Fibroblast of lung (primary cell): ENCODE measurements around the gene MEI1. TPM values are rescaled to one million over a fixed set of nuclear protein-coding genes. Genes with fewer than 3 reads are reported as not detected.

Experiments used
- DNase-seq, 2 donors: peaks; one replicate each; pipeline versions ENCODE4 v3.0.0 to v3.0.0-alpha.2; 2010; ENCODE audit warnings: low read depth in 2 of 2
- H2AFZ ChIP-seq: 2 replicates; pipeline ENCODE4 v1.5.1; 2012; ENCODE audit warnings: low read length, control low read depth, inconsistent platforms
- H3K27ac ChIP-seq: 2 replicates; pipeline ENCODE4 v1.5.1; 2011; ENCODE audit warnings: low read length, control low read depth; ENCODE audit not compliant: insufficient read depth
- H3K27me3 ChIP-seq: 2 replicates; pipeline ENCODE4 v1.5.1; 2011; ENCODE audit warnings: mild to moderate bottlenecking, low read length; ENCODE audit not compliant: control insufficient read depth, insufficient read depth
- H3K36me3 ChIP-seq: 2 replicates; pipeline ENCODE4 v1.5.1; 2011; ENCODE audit warnings: low read length; ENCODE audit not compliant: control insufficient read depth, insufficient read depth
- H3K4me1 ChIP-seq: 2 replicates; pipeline ENCODE4 v1.5.1; 2011; ENCODE audit warnings: low read length; ENCODE audit not compliant: control insufficient read depth, insufficient read depth; ENCODE audit errors: extremely low read depth
- H3K4me2 ChIP-seq: 2 replicates; pipeline ENCODE4 v1.5.1; 2011; ENCODE audit warnings: low read length, control low read depth; ENCODE audit not compliant: insufficient read depth; ENCODE audit errors: extremely low read depth
- H3K4me3 ChIP-seq, 4 experiments: fragments of 200-600 bp in 1 of 4; sonication (generic) in 1 of 4; replicated peaks in 1 of 4; 2 replicates each; pipeline ENCODE4 v1.5.1; 2011 to 2016; ENCODE audit warnings: low read length in 4 of 4, low read depth in 3 of 4, mild to moderate bottlenecking in 3 of 4, control low read depth in 2 of 4, inconsistent platforms in 1 of 4, mixed read lengths in 1 of 4; ENCODE audit not compliant: insufficient read depth in 1 of 4; ENCODE audit errors: control extremely low read depth in 1 of 4
- H3K79me2 ChIP-seq: 2 replicates; pipeline ENCODE4 v1.5.1; 2012; ENCODE audit warnings: mild to moderate bottlenecking, low read length, inconsistent platforms; ENCODE audit not compliant: control insufficient read depth, insufficient read depth
- H3K9ac ChIP-seq: 2 replicates; pipeline ENCODE4 v1.5.1; 2011; ENCODE audit warnings: mild to moderate bottlenecking, low read length, control low read depth; ENCODE audit not compliant: insufficient read depth
- H3K9me3 ChIP-seq: 2 replicates; pipeline ENCODE4 v1.5.1; 2012; ENCODE audit warnings: low read depth, low read length; ENCODE audit not compliant: control insufficient read depth, insufficient read depth
- H4K20me1 ChIP-seq: 2 replicates; pipeline ENCODE4 v1.5.1; 2011; ENCODE audit warnings: low read length; ENCODE audit not compliant: control insufficient read depth, insufficient read depth; ENCODE audit errors: extremely low read depth
- CTCF ChIP-seq, 2 donors: IDR thresholded peaks in 1 of 2; conservative IDR thresholded peaks in 1 of 2; 1 replicate in 1 of 2; 2 replicates in 1 of 2; pipeline ENCODE4 v1.5.1; 2011 to 2012; ENCODE audit warnings: low read length in 2 of 2, control low read depth in 1 of 2, inconsistent platforms in 1 of 2, low read depth in 1 of 2, mild to moderate bottlenecking in 1 of 2
- EZH2 ChIP-seq: IDR thresholded peaks from 2 replicates; pipeline ENCODE4 v1.5.1; 2012; ENCODE audit warnings: low read length, control low read depth, mild to moderate bottlenecking; ENCODE audit errors: missing control alignments
- polyA plus RNA-seq, 2 donors: library from polyadenylated mRNA; depleted of rRNA in 1 of 2; stranded (reverse) in 1 of 2; unstranded in 1 of 2; fragments of >200 nt; gene quantifications; 2 replicates each; pipeline ENCODE4 v1.2.1, GENCODE V29; 2011 to 2012; ENCODE audit warnings: missing spikeins in 1 of 2
- total RNA-seq: library from RNA; depleted of rRNA; stranded (reverse); fragments of >200 nt; gene quantifications from 2 replicates; pipeline ENCODE4 v1.2.1, GENCODE V29; 2014

MEI1 gene
- total and polyA plus RNA-seq, 2 donors (not counting 1 experiment from before 2014, with no cell fraction given): 0.33 to 4.3 TPM

DNA sequence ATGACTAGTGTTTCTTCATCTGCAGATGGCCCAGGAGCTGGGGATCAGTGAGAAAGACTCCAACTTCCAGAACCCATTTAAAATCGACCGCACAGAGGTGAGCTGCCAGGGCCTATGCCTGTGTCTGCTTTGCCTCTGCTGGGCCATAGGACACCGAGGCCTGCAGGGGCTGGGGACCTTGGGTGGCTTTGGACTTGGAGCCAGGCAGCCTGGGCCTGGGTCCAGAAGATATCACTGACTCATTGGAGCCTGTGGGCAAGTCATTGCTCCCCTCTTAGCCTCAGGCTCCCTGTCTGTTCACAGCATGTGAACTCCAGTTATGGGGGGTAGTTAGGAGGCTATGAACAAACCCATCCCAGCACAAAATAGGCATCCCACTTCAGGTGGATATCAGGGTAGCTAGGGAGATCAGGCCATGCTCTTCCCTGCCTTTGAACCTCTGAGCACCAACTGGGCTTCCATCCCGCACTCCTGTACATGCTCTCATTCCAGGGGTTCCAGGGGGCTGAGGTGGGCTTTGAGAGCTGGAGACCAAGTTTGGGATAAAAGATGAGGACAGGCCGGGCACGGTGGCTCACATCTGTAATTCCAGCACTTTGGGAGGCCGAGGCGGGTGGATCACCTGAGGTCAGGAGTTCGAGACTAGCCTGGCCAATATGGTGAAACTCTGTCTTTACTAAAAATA is 114.6 kb downstream of the MEI1 start:
- H3K27me3 ChIP-seq: no peaks in the 10 kb centered on the region
- no peaks in the 10 kb centered on the region for H3K9me3 ChIP-seq

DNA sequence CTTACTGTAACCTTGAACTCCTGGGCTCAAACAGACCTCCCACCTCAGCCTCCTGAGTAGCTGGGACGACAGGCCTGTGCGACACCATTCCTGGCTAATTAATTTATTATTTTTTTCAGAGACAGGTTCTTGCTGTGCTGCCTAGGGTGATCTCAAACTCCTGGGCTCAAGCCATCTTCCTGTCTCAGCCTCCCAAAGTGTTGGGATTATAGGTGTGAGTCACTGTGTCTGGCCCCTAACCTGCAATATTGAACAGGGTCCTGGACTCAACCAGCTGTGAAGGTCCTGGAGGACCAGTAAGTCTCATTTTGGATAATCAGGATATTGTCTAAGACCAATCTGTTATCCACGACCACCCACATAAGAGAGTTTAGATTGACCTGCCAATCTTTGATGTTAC is 116.4 kb downstream of the MEI1 start:
- no peaks in the 10 kb centered on the region for H4K20me1 ChIP-seq

More for the DNA sequence above, 114.6 kb downstream of the MEI1 start:
- DNase-seq: no peak
- Histone ChIP-seq H3K4me2 (no peak overlapping the region), H2AFZ (no peak overlapping the region), H4K20me1 (no peaks in the 10 kb centered on the region), H3K4me3 (no peak overlapping the region), H3K9ac (no peak overlapping the region), H3K4me1 (no peaks in the 10 kb centered on the region), H3K79me2 (no peaks in the 10 kb centered on the region), H3K36me3 (peaks cover 2% of the 10 kb centered on the region), H3K27ac (no peak overlapping the region)
- no peak for TF ChIP-seq EZH2
- no peak for TF ChIP-seq CTCF (conservative IDR thresholded peaks at IDR 0.05 in 1 of 2, IDR thresholded peaks at IDR 0.05 in 1 of 2; ENCODE audit: low read depth in 1 of 2, low read length in 2 of 2)

GRCh38 chr22:41816241-41816640 is 116.9 kb downstream of the MEI1 start:
- Histone ChIP-seq H3K4me3 (no peak overlapping the region), H4K20me1 (no peaks in the 10 kb centered on the region), H3K27me3 (no peaks in the 10 kb centered on the region), H3K36me3 (peaks cover 2% of the 10 kb centered on the region), H3K27ac (no peak overlapping the region), H3K4me2 (no peak overlapping the region), H3K4me1 (no peaks in the 10 kb centered on the region), H3K79me2 (no peaks in the 10 kb centered on the region), H3K9ac (no peak overlapping the region), H2AFZ (no peak overlapping the region), H3K9me3 (no peaks in the 10 kb centered on the region)
- no peak for TF ChIP-seq EZH2
- TF ChIP-seq CTCF (conservative IDR thresholded peaks at IDR 0.05 in 1 of 2, IDR thresholded peaks at IDR 0.05 in 1 of 2; ENCODE audit: low read depth in 1 of 2, low read length in 2 of 2): no peak
- DNase-seq: no peak

More for the DNA sequence above, 116.4 kb downstream of the MEI1 start:
- H2AFZ ChIP-seq: no peak overlapping the region
- H3K27me3 ChIP-seq: no peaks in the 10 kb centered on the region
- no peak overlapping the region for H3K27ac ChIP-seq
- DNase-seq: no peak
- H3K4me1 ChIP-seq: no peaks in the 10 kb centered on the region
- no peak for TF ChIP-seq EZH2
- TF ChIP-seq CTCF (conservative IDR thresholded peaks at IDR 0.05 in 1 of 2, IDR thresholded peaks at IDR 0.05 in 1 of 2; ENCODE audit: low read depth in 1 of 2, low read length in 2 of 2): no peak
- no peaks in the 10 kb centered on the region for H3K9me3 ChIP-seq
- no peak overlapping the region for H3K9ac ChIP-seq
- H3K4me2 ChIP-seq: no peak overlapping the region
- no peaks in the 10 kb centered on the region for H3K79me2 ChIP-seq
- peaks cover 2% of the 10 kb centered on the region for H3K36me3 ChIP-seq
- no peak overlapping the region for H3K4me3 ChIP-seq
